Activated CD4-positive, alpha-beta T cell treated with anti-CD3 and anti-CD28 coated beads for 4 hours (primary cell): Measurements from ENCODE around the gene PORCN.
"Not testable (repeated sequence)": the region's sequence is repeated elsewhere in the genome, so short reads cannot be mapped to it uniquely, and the experiment has no call there.

ENCODE experiments used
- DNase-seq, 2 donors: peaks; one replicate each; pipeline ENCODE4 v3.0.0-alpha.2; 2020

The PORCN gene

DNA sequence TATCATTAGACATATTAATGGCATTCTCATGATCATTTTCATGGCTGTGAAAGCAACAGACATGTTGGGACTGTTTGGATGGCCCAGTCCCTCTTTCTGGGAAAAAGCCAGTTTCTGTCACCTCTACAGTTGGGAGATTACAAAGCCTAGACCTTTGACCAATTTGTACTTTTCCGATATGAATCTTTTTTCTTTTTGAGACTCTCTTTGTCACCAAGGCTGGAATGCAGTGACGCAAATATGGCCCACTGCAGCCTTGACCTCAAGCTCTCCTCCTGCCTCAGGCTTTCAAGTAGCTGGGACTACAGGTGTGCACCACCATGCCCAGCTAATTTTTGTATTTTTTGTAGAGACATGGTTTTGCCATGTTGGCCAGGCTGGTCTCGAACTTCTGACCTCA is 40.1 kb downstream of the PORCN start:
- DNase-seq = no peak

DNA sequence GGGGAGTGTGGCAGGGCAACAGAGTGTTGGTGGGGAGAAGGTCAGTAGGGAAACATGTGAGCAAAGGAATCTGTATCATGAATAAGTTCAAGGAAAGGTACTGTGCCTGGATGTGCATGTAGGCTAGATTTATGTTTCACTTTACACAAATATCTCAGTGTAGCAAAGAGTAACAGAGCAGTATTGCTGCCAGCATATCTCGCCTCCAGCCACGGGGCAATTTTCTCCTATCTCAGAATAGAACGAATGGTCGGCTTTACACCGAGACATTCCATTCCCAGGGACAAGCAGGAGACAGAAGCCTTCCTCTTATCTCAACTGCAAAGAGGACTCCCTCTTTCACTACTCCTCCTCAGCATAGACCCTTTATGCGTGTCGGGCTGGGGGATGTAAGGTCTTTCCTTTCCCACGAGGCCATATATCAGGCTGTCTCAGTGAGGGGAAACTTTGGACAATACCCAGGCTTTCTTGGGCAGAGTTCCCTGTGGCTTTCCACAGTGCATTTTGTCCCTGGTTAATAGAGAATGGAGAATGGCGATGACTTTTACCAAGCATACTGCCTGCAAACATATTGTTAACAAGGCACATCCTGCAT is 47.0 kb downstream of the PORCN start:
- DNase-seq = not testable (repeated sequence)

DNA sequence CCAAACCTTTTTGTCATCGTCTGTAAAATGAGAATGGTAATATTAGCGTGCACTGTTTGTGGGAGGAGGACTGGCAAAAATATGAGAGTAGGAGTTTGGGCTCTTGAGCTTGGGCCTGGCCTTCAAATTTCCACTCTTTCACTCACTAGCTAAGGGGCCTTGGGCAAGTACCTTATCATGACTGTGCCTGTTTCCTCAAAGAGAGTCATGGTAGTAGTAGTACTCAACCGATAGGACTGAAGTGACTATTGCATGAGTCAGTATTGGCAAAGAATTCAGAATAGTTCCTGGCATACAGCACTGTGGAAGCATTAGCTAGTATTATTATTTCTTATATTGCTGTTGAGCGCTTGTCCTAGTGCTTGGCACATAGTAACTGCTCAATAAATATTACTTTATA is 49.5 kb downstream of the PORCN start:
- no peak for DNase-seq

DNA sequence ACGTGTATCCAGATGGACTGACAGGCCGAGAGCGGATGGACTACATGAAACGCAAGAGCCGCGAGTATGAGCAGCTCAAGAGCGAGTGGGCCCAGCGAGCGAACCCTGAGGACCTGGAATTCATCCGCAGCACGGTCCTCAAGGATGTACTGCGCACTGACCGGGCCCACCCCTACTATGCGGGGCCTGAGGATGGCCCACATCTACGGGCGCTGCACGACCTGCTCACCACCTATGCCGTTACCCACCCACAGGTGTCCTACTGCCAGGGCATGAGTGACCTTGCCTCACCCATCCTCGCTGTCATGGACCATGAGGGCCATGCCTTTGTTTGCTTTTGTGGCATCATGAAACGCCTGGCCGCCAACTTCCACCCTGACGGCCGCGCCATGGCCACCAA is 50.8 kb downstream of the PORCN start:
- DNase-seq = no peak

DNA sequence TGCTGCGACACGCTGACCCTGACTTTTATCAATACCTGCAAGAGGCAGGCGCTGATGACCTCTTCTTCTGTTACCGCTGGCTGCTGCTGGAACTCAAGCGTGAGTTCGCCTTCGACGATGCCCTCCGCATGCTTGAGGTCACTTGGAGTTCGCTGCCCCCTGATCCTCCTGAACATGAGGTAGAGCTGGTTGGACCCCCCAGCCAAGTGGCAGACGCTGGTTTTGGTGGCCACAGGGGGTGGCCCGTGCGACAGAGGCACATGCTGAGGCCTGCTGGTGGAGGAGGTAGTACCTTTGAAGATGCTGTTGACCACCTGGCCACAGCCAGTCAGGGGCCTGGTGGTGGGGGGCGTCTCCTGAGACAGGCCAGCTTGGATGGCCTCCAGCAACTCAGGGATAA is 51.3 kb downstream of the PORCN start:
- DNase-seq = no peak

DNA sequence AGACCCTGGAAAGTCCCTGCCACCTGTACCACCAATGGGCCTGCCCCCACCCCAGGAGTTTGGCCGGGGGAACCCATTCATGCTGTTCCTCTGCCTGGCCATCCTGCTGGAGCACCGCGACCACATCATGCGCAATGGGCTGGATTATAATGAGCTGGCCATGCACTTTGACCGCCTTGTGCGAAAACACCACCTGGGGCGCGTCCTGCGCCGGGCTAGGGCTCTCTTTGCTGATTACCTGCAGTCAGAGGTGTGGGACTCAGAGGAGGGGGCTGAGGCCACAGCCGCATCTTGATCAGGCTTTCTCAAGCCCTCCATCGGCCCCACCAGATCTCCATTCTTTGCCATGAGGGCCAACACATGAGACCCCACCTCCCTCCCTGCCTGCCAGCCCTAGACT is 51.9 kb downstream of the PORCN start:
- DNase-seq = no peak

DNA sequence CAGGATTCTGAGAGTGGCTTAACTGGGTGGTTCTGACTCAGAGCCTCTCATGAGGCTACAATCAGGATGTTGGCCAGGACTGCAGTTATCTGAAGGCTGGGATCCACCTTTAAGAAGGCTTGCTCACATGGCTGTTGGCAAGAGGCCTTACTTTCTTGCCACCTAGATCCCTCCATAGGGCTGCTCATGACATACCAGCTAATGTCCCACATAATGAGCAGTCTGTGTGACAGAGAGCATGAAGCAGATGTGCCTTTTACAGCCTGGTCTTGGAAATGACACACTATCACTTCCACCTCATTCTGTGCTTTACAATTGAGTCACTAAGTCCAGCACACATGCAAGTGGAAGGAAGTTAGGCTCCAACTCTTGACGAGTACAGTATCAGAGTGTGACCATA is 61.2 kb downstream of the PORCN start:
- DNase-seq = no peak
